GM15510 (cell line): ENCODE data around the gene CDK17.

Experiments used
- POLR2A ChIP-seq: IDR thresholded peaks from 3 replicates; pipeline ENCODE4 v1.6.1; 2011; ENCODE audit warnings: borderline replicate concordance; ENCODE audit not compliant: insufficient read length; ENCODE audit errors: extremely low read depth

The CDK17 gene

GRCh38 chr12:96399919-96400630 is at the start of gene CDK17:
CDK17 (minus strand) TSS chr12:96400439; CDS start chr12:96334836, 65,603 bp downstream.
- peak; percentile 59 for TF ChIP-seq POLR2A

GRCh38 chr12:96448300-96448699 is 48.1 kb upstream of the CDK17 start:
- no peak for TF ChIP-seq POLR2A

- TF ChIP-seq POLR2A, result no peak
Observed at GRCh38 chr12:96447256-96447655, 47.0 kb upstream of the CDK17 start.

- TF ChIP-seq POLR2A, result no peak
Observed at GRCh38 chr12:96445691-96446583, 45.7 kb upstream of the CDK17 start.

- no peak for TF ChIP-seq POLR2A
Observed at GRCh38 chr12:96444399-96444798, 44.2 kb upstream of the CDK17 start.

GRCh38 chr12:96442906-96443305 is 42.7 kb upstream of the CDK17 start:
- TF ChIP-seq POLR2A, result no peak

- TF ChIP-seq POLR2A, result no peak
Observed at GRCh38 chr12:96441816-96442215, 41.6 kb upstream of the CDK17 start.

- no peak for TF ChIP-seq POLR2A
Observed at GRCh38 chr12:96438330-96438729, 38.1 kb upstream of the CDK17 start.

- no peak for TF ChIP-seq POLR2A
Observed at GRCh38 chr12:96437171-96437445, 36.9 kb upstream of the CDK17 start.

- no peak for TF ChIP-seq POLR2A
Observed at GRCh38 chr12:96436366-96437170, 36.3 kb upstream of the CDK17 start.

- no peak for TF ChIP-seq POLR2A
Observed at GRCh38 chr12:96434107-96434506, 33.9 kb upstream of the CDK17 start.

- TF ChIP-seq POLR2A, result no peak
Observed at GRCh38 chr12:96431067-96431466, 30.8 kb upstream of the CDK17 start.

GRCh38 chr12:96427269-96427729 is 27.1 kb upstream of the CDK17 start:
- no peak for TF ChIP-seq POLR2A

GRCh38 chr12:96425951-96426350 is 25.7 kb upstream of the CDK17 start:
- no peak for TF ChIP-seq POLR2A

- no peak for TF ChIP-seq POLR2A
Observed at GRCh38 chr12:96425321-96425720, 25.1 kb upstream of the CDK17 start.
